Urinary bladder (tissue), 4 donors: ENCODE results near the gene B4GALNT4. TPM values are rescaled to one million over a fixed set of nuclear protein-coding genes. Genes with fewer than 3 reads are reported as not detected.
"Not testable (repeated sequence)": the region's sequence is repeated elsewhere in the genome, so short reads cannot be mapped to it uniquely, and the experiment has no call there.

Experiments
- DNase-seq: peaks from one replicate; pipeline ENCODE4 v3.0.0-alpha.2; 2015; ENCODE audit errors: extremely low spot score
- H3K27ac ChIP-seq: one replicate; pipeline ENCODE4 v1.5.1; 2013; ENCODE audit warnings: low read depth, mild to moderate bottlenecking, moderate library complexity
- H3K36me3 ChIP-seq: one replicate; pipeline ENCODE4 v1.6.1; 2013; ENCODE audit warnings: mild to moderate bottlenecking, moderate library complexity; ENCODE audit not compliant: insufficient read depth
- H3K4me1 ChIP-seq: one replicate; pipeline ENCODE4 v1.6.1; 2013; ENCODE audit warnings: mild to moderate bottlenecking, moderate library complexity; ENCODE audit not compliant: insufficient read depth
- H3K4me3 ChIP-seq: one replicate; pipeline ENCODE4 v1.5.1; 2013; ENCODE audit warnings: low read depth, low read length
- WGBS: extraction: QIAGEN DNeasy Blood & Tissue Kit; methylation state at CpG from one replicate; pipeline ENCODE4 v1.1.7; 2013; 5-methylcytosine and 5-hydroxymethylcytosine counted together
- polyA plus RNA-seq: library from polyadenylated mRNA; stranded (reverse); fragments of 200-250 nt; gene quantifications from one replicate; pipeline ENCODE4 v1.2.3, GENCODE V29; 2013
- total RNA-seq: library from RNA; depleted of rRNA; stranded (reverse); fragments of >200 nt; gene quantifications from one replicate; pipeline ENCODE4 v1.2.3, GENCODE V29; 2014
- donor health status: healthy with polysubstance abuse.
- donor health status: healthy.

Gene B4GALNT4
- total and polyA plus RNA-seq, 2 donors: 5.1 to 13.4 TPM

DNA sequence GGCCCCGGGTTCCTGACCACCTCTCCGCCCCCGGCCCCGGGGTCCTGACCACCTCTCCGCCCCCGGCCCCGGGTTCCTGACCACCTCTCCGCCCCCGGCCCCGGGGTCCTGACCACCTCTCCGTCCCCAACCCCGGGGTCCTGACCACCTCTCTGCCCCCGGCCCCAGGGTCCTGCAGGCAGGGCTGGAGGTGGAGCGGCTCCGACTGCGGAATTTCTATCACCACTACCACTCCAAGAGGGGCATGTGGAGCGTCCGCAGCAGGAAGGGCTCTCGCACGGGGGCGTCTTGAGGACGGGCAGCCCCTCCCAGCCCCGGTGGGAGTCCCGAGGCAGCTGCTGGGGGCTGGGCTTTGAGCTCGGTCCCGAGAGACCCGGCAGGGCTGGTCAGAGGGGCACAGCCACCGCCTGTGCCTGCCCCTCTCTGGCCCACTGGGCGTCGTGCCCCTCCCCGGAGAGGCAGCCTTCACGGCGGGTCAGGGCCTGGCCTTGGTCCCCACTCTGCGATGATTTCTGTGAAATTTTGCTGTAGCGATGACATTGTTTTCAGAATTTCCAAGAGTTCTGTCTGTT, 12.3 kb downstream of the B4GALNT4 start:
- Histone ChIP-seq H3K36me3 (no peaks in the 10 kb centered on the region), H3K4me3 (no peak overlapping the region), H3K27ac (no peak overlapping the region), H3K4me1 (no peaks in the 10 kb centered on the region)
- 82% methylated on average over 31 of the region's 35 CpGs for WGBS
- no peak for DNase-seq

DNA sequence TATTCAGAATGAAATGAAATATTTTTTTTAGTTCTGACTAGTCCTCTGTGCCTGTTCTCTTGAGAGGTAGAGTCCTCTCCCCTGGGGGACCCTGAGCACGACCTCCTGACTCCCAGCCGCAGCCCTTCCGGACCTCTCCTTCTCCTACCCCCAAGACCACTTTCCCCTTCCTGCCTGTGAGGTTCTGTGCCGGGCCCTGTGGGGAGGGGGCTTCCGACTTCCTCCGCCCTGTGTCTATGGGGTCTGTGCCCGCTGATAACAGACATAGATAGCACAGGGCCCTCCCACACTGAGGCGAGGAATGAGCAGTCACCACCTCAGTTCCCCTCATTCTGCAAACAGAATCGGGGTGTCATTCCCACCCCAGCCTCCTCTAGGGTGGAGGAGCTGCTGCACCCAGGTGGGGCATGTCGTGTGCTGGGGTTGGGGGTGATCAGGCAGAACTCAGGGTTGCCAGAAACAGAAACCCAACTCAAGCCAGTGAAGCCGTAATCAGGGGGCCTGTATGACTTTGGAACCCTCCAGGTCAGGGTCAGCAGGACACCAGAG, 12.9 kb downstream of the B4GALNT4 start:
- WGBS: 68% methylated on average over 11 of the region's 11 CpGs
- H3K27ac ChIP-seq: no peak overlapping the region
- no peaks in the 10 kb centered on the region for H3K4me1 ChIP-seq
- no peak overlapping the region for H3K4me3 ChIP-seq
- no peak for DNase-seq
- no peaks in the 10 kb centered on the region for H3K36me3 ChIP-seq

DNA sequence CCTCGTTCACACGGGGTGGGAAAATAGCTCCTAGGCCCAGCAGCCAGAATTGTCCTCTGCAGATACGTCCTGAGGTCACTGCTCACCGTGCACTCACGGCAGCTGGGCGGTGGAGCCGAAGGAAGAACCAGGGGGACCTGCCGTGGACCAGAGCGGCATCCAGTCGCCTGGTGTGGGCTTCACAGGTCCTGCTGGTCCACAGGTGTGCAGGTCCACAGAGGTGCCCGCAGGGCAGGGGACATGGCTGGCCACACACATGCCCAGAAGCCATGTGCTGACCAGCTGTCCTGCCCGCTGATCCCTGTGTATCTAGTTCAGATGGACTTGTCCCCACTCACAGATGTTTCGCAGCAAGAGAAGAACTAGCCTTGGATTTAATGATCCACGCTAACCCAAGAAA, 14.1 kb downstream of the B4GALNT4 start:
- H3K27ac ChIP-seq: no peak overlapping the region
- no peak for DNase-seq
- WGBS: 89% methylated on average over 14 of the region's 14 CpGs
- no peak overlapping the region for H3K4me3 ChIP-seq
- no peaks in the 10 kb centered on the region for H3K4me1 ChIP-seq
- no peaks in the 10 kb centered on the region for H3K36me3 ChIP-seq

DNA sequence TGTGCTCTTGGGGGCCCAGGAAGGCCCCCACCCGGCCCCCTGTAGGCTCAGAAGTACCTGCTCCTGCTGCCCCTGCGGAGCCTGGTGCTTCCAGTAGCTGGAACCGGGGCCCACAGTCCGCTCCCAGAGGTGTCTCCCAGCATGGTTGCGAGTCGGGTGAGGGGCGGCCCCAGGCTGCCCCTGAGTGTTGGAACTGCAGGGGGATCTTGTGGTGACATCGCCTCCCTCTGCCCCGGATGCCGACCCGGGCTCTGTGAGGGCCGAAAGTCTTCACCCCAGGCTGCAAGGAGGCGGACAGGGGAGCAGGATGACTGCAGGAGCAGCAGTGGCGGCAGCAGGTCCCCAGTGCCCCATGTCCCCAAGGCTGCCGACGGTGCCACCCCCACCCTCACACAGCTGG, 15.2 kb downstream of the B4GALNT4 start:
- H3K36me3 ChIP-seq: no peaks in the 10 kb centered on the region
- DNase-seq: no peak
- WGBS: 88% methylated on average over 16 of the region's 16 CpGs
- H3K4me3 ChIP-seq: no peak overlapping the region
- H3K4me1 ChIP-seq: no peaks in the 10 kb centered on the region
- no peak overlapping the region for H3K27ac ChIP-seq

DNA sequence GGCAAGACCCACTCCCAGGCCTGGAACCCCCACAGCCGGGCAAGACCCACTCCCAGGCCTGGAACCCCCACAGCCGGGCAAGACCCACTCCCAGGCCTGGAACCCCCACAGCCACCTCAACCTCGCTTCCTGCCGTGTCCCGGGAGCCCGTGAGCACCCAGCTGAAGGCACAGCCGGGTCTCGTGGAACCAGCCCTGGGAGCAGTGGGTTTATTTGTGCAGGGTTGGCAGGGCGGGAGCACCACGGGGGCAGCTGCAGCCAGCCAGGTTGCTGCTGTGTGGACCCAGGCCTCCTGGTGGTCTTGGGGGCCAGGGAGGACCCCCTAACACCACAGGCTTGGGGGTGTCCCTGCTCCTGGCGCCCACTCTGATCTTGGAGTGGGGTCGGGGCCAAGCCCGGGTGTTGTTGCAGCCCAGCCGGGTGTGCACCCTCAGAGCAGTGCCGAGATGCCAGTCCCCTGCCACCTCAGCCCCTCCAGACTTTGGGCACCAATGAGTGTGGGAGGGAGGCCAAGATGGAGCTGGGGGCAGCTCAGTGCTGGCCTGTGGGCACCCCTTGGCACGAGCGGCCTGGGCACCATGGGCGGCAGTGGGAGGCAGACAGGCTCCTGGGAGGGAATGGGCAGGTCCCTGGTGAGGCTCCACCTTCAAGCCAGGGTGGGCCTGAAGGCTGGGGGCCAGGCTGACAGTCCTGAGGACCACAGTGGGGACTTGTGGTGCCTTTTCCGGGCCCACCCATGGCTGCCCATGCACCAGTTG, 16.5 kb downstream of the B4GALNT4 start:
- H3K4me1 ChIP-seq: no peaks in the 10 kb centered on the region
- DNase-seq: no peak
- no peak overlapping the region for H3K27ac ChIP-seq
- no peak overlapping the region for H3K4me3 ChIP-seq
- H3K36me3 ChIP-seq: no peaks in the 10 kb centered on the region
- 95% methylated on average over 19 of the region's 19 CpGs for WGBS

DNA sequence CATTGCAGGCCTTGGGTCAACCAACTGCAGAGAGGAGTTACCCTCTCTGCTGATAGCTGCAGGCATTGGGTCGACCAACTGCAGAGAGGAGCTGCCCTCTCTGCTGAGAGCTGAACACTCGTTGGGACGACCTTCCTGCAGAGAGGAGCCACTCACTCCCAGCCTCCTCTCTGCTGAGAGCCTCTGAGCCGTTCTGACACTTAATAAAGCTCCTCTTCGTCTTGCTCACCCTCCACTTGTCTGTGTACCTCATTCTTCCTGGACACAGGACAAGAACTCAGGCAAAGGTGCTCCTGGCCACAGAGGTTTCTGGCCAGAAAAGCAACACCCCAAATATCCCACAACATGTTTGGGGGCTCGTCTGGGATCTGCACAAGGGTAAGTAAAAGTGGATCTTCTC, 17.2 kb downstream of the B4GALNT4 start:
- H3K36me3 ChIP-seq: no peaks in the 10 kb centered on the region
- 87% methylated on average over 6 of the region's 6 CpGs for WGBS
- H3K27ac ChIP-seq: no peak overlapping the region
- H3K4me3 ChIP-seq: no peak overlapping the region
- DNase-seq: no peak
- no peaks in the 10 kb centered on the region for H3K4me1 ChIP-seq

DNA sequence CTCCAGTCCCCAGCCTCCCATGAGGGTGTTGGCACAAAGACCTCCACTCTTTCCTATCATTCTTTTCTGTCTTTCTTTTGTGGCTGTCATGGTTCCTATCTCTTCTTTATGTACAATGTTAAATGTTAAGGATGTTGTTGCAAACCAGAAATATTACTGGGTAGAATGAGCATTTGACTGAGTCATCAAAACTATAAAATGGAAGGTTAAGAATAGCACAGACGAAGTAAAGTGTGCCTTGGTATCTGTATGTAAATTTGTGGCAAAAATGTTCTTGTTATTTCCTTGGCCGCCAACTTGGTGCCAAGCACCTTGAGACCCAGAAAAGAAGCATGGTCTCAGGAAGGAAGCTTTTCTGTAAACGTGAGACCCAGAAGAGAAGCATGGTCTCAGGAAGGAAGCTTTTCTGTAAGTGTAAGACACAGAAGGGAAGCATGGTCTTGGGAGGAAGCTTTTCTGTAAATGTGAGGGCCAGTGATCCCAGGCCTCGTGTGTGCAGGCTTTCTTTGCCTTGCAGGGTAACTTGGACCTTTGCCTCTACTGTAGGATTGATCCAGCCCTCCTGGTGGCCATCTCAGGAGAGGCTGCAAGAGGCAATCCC, 18.0 kb downstream of the B4GALNT4 start:
- DNase-seq: no peak
- 57% methylated on average over 4 of the region's 4 CpGs for whole genome bisulfite sequencing

DNA sequence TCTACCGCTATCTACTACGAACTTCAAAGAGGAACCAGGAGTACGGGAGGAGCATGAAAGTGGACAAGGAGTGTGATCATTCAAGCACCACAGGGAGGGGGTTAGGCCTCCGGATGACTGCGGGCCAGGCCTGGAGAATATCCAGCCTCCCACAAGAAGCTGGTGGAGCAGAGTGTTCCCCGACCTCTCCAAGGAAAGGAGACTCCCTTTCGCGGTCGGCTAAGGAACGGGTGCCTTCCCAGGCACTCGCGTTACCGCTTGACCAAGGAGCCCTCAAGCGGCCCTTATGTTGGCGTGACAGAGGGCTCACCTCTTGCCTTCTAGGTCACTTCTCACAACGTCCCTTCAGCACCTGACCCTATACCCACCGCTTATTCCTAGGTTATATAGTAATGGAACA, 20.1 kb downstream of the B4GALNT4 start:
- H3K4me1 ChIP-seq, H3K4me3 ChIP-seq, H3K36me3 ChIP-seq, DNase-seq, H3K27ac ChIP-seq: not testable (repeated sequence)
- WGBS: 72% methylated on average over 17 of the region's 17 CpGs

More for the DNA sequence above, 18.0 kb downstream of the B4GALNT4 start:
- no peak overlapping the region for H3K4me3 ChIP-seq
- H3K4me1 ChIP-seq: no peaks in the 10 kb centered on the region
- no peak overlapping the region for H3K27ac ChIP-seq
- H3K36me3 ChIP-seq: no peaks in the 10 kb centered on the region

DNA sequence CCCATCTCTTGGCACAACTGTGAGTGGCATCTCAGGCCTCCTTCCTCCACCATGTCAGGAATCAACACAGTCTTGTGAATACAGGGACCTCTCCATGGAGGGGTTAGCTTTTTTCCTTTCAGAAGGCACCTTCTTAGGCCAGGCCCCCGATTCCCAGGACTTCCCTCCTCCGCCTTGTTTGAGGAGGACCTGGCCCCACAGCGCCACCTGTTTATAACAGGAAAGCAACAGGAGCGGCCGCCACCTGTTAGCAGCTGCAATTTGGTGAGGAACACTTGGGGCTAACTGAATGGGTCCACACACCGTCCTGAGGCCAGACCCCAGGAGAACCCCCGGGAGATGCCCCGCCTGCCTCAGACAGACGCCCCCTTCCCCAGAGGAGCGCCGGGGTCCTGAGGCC, 20.9 kb downstream of the B4GALNT4 start:
- no peak for DNase-seq
- Histone ChIP-seq H3K4me1 (no peaks in the 10 kb centered on the region), H3K36me3 (no peaks in the 10 kb centered on the region), H3K4me3 (no peak overlapping the region), H3K27ac (no peak overlapping the region)
- 68% methylated on average over 11 of the region's 11 CpGs for WGBS

DNA sequence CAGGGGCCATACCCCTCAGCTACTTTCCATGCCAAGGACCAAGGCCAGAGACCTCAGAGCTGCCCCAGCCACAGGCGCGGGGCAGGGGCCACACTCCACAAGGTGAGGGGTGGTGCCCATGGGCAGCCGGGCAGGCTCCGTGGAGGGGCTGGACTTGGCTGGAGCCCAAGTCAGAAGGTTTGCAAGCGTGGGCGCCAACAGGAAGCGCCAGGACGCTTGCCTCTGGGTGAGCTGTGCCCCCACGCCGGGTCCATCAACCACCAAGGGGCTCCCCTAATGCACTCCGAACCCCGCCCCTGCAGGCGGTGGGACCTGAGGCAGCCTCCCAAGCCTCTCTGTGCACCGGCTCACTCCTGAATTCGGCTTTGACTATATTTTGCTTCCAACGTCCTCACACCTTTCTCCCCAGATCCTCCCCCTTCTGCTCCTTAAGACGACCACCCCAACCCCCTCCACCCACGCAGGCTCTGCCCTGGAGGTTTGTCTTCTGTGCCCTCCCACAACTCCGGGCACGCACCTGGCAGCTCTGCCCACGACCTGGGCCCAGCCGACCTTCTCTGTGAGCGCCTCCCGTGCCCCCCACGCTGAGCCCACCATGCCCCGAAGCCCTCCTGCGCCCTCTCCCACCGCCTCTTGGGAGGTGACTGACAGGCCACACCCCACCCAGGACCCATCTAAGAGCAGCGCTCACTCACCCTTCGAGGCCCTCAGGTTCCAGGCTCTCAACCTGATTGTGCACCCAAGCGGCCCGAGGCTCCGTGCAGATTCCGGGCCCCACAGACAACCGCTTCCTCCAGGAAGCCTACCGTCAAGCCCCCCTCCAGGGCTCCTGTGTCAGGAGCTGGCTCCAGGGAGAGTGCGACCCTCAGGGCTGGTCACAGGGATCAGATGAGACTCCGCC, 22.1 kb downstream of the B4GALNT4 start:
- WGBS: 76% methylated on average over 38 of the region's 38 CpGs
- no peaks in the 10 kb centered on the region for H3K36me3 ChIP-seq
- no peak overlapping the region for H3K4me3 ChIP-seq
- DNase-seq: no peak
- H3K27ac ChIP-seq: no peak overlapping the region
- no peaks in the 10 kb centered on the region for H3K4me1 ChIP-seq

DNA sequence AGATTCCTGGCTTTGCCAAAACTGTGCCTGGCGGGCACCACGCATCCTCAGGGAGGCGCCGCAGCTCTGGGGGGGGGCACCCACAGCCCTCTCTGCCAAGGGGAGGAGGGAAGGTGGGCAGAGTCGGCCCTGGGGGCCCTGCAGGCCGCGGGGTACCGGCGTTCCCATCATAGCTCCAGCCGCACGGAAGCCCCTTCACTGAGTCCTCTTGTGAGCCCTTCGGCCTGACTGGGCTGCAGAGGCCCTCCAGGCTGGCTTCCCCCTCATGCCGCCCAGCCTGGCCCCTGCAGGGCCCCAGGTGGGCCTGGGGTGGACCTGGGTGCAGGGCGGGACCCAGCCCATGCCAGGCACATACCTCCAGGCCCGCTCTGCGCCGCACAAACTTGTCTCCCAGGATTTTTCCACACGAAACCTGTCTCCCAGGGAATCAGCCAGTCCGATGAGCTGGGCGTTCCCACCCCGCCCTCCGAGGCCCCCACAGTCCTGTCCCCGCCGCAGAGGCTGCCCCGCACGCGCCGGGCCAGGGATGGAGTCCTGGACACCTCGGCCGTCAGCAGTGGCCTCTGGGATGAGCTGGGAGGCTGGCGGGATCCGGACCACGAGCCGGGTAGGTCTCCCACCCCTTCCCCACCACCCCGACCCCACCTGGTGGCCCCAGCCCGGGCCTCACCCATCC, 22.9 kb downstream of the B4GALNT4 start:
- H3K27ac ChIP-seq: no peak overlapping the region
- 87% methylated on average over 36 of the region's 36 CpGs for WGBS

DNA sequence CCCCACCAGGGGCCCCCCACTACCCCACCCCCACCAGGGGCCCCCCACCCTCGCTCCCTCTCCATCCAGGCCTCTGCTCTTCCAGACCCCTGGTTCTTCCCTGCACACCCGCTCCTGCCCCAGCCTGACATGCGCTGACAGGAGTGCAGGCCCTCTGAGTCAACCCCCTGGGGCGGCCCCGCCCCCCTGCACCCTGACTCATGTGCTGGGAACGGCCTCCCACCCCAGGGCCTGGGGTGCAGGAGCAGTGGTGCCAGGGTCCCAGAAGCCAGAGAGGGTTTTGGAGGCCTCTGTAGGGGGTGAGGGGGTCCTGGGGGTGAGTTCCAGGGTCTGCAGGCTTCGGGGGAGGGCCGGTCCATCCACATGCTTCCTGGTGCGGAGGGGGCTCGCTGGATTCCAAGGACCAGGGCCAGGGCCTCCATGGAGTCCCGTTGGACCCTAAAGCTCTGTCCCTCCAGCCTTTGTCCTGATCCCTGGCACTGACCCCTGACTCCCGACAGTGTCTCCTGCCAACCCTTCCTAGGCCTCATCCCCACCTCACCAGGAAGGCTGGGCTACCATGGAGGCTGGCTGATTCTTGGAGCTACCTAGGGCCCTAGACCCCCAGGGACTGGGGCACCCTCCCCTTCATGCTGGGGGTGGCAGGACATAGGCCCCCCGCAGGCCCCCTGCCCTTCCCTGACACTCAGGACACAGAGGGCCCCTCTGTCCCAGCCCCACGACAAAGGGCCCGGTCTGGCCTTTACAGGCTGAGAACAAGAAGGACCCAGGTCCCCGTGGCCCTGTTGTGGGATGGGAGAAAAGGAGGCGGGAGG, 24.1 kb downstream of the B4GALNT4 start:
- Histone ChIP-seq H3K4me1 (no peaks in the 10 kb centered on the region), H3K4me3 (no peak overlapping the region), H3K36me3 (no peaks in the 10 kb centered on the region), H3K27ac (peak overlapping the region; percentile 92)
- no peak for DNase-seq
- 77% methylated on average over 17 of the region's 17 CpGs for WGBS

More for the DNA sequence above, 22.9 kb downstream of the B4GALNT4 start:
- Histone ChIP-seq H3K4me1 (no peaks in the 10 kb centered on the region), H3K36me3 (no peaks in the 10 kb centered on the region), H3K4me3 (no peak overlapping the region)
- DNase-seq: no peak
